Measurements from ENCODE around the gene OAT. TPM values are rescaled to one million over a fixed set of nuclear protein-coding genes. Genes with fewer than 3 reads are reported as not detected.

The OAT gene
- total RNA-seq, 4 donors from 2014 or later, result 86.0 to 103 (median 95.1) TPM

GRCh38 chr10:124394583-124394982 lies 24.1 kb downstream of the OAT start:
- Histone ChIP-seq H3K4me3 (no peak overlapping the region), H3K27me3 (no peaks in the 10 kb centered on the region), H3K9me3 (no peaks in the 10 kb centered on the region), H3K36me3 (peaks cover 35% of the 10 kb centered on the region), H3K4me1 (no peaks in the 10 kb centered on the region), H3K27ac (no peak overlapping the region)
- no peak for DNase-seq (ENCODE audit: low spot score in 2 of 2)
- TF ChIP-seq POLR2A (IDR thresholded peaks at IDR 0.05), result no peak
- TF ChIP-seq POLR2AphosphoS5 (IDR thresholded peaks at IDR 0.05), result no peak
- no peak for TF ChIP-seq EP300 (IDR thresholded peaks at IDR 0.05)
- TF ChIP-seq CTCF (IDR thresholded peaks at IDR 0.05), result no peak
- 67% methylated on average over 1 of the region's 1 CpG for WGBS

GRCh38 chr10:124392626-124393342 lies 25.9 kb downstream of the OAT start:
- Histone ChIP-seq H3K36me3 (peaks cover 18% of the 10 kb centered on the region), H3K4me1 (peaks cover 11% of the 10 kb centered on the region), H3K27ac (no peak overlapping the region), H3K9me3 (no peaks in the 10 kb centered on the region), H3K27me3 (no peaks in the 10 kb centered on the region), H3K4me3 (no peak overlapping the region)
- 83% methylated on average over 10 of the region's 11 CpGs for WGBS
- DNase-seq (ENCODE audit: low spot score in 2 of 2), result no peak
- TF ChIP-seq CTCF (IDR thresholded peaks at IDR 0.05), result no peak
- no peak for TF ChIP-seq POLR2A (IDR thresholded peaks at IDR 0.05)
- no peak for TF ChIP-seq POLR2AphosphoS5 (IDR thresholded peaks at IDR 0.05)
- no peak for TF ChIP-seq EP300 (IDR thresholded peaks at IDR 0.05)

GRCh38 chr10:124390471-124391187 lies 28.1 kb downstream of the OAT start:
- H3K36me3 ChIP-seq, result no peaks in the 10 kb centered on the region
- no peaks in the 10 kb centered on the region for H3K27me3 ChIP-seq
- TF ChIP-seq CTCF (IDR thresholded peaks at IDR 0.05) (no peak), POLR2A (IDR thresholded peaks at IDR 0.05) (no peak), POLR2AphosphoS5 (IDR thresholded peaks at IDR 0.05) (no peak), EP300 (IDR thresholded peaks at IDR 0.05) (no peak)
- H3K4me3 ChIP-seq, result no peak overlapping the region
- peaks cover 11% of the 10 kb centered on the region for H3K4me1 ChIP-seq
- peak in 1 of 2 donors; percentile 29 for DNase-seq (ENCODE audit: low spot score in 2 of 2)
- 88% methylated on average over 3 of the region's 3 CpGs for WGBS
- no peaks in the 10 kb centered on the region for H3K9me3 ChIP-seq
- H3K27ac ChIP-seq, result no peak overlapping the region

- peak overlapping the region; percentile 53 for H3K4me3 ChIP-seq
- peaks cover 11% of the 10 kb centered on the region for H3K4me1 ChIP-seq
Measured at GRCh38 chr10:124389613-124390361, 28.9 kb downstream of the OAT start.

More at GRCh38 chr10:124389613-124390361, 28.9 kb downstream of the OAT start:
- Histone ChIP-seq H3K9me3 (no peaks in the 10 kb centered on the region), H3K27me3 (no peaks in the 10 kb centered on the region), H3K27ac (no peak overlapping the region), H3K36me3 (no peaks in the 10 kb centered on the region)
- WGBS, result 70% methylated on average over 21 of the region's 26 CpGs
- TF ChIP-seq POLR2A (IDR thresholded peaks at IDR 0.05), result no peak
- no peak for TF ChIP-seq CTCF (IDR thresholded peaks at IDR 0.05)
- TF ChIP-seq POLR2AphosphoS5 (IDR thresholded peaks at IDR 0.05), result no peak
- DNase-seq (ENCODE audit: low spot score in 2 of 2), result peak in 1 of 2 donors; percentile 62
